NCI-H187 (cell line): ENCODE measurements around the gene ERCC2.

Experiments used
- DNase-seq, 2 experiments: peaks; one replicate each; lab custom pipeline; 2025; lab: John Stamatoyannopoulos, UW

ERCC2 gene

DNA sequence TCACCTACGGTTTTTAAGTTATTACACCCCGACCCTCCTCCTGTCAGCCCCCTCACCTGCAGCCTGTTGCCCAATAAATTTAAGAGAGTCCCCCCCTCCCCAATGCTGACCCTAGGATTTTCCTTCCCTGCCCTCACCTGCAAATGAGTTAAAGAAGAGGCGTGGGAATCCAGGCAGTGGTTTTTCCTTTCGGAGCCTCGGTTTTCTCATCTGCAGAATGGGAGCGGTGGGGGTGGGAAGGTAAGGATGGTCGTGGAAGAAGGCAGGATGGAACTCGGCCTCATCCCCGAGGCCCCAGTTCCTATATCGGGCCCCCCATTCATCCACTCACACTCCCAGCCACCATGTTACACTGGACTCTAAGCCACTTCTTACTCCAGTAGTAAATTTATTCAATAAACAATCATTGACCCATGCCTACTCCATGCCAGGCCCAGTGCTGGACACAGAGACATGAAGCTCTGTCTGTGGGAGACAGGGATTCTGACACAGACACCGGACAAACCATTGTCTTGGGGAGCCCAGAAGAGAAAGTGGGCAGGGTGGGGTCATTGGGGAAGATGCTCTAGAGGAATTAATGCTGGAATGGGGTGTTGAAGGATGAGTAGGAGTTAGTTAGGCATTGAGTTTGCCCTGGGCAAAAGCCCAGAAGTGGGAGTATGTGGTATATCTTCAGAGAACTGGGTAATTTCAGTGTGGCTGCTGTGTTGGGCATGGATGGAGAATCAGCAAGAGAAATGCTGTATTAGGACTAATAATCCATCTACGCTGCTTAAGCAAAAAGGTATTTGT, 66.9 kb downstream of the ERCC2 start:
- DNase-seq, result no peak

DNA sequence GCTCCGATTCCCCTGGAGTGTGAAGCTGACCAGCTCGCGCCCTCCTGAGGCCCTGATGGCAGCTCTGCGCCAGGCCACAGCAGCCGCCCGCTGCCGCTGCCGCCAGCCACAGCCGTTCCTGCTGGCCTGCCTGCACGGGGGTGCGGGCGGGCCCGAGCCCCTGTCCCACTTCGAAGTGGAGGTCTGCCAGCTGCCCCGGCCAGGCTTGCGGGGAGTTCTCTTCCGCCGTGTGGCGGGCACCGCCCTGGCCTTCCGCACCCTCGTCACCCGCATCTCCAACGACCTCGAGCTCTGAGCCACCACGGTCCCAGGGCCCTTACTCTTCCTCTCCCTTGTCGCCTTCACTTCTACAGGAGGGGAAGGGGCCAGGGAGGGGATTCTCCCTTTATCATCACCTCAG, 68.0 kb downstream of the ERCC2 start:
- DNase-seq, result no peak
